ENCODE measurements around the gene CLPSL1. TPM values are rescaled to one million over a fixed set of nuclear protein-coding genes. Genes with fewer than 3 reads are reported as not detected.

The CLPSL1 gene
- total and polyA plus RNA-seq, 2 of the 8 experiments (the other 6 are each of a cell fraction or from before 2014, with no cell fraction given), result not detected

DNA sequence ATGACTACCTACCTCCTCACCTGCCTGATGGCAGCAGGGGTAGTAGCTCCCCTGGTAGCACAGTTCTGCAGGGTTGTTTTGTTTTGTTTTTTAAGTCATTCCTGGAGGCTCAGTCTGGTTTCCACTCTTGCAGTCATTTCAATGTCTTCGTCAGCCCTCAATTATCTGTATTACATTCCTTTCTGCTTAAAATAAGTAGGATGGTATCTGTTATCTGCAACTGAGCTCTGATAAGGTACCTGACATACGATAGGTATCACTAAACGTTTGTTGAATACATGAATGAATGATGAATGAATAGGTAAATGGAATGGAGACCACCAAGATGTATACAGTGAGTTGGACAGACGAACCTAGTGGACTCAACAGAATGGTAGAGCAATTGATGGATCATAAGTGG is 11.6 kb upstream of the CLPSL1 start:
- Histone ChIP-seq H4K8ac (ENCODE audit: extremely low read depth, insufficient read depth, low read length) (no peak overlapping the region), H3K27ac (ENCODE audit: low read depth, low read length) (no peak overlapping the region), H4K20me1 (replicated peaks in 1 of 2; ENCODE audit: control insufficient read depth in 1 of 2, insufficient read depth in 2 of 2, low read length in 2 of 2) (no peaks in the 10 kb centered on the region), H4K91ac (replicated peaks; ENCODE audit: insufficient read length, low read length) (no peak overlapping the region), H2BK5ac (ENCODE audit: low read depth, low read length) (no peak overlapping the region), H2AFZ (ENCODE audit: low read length) (no peak overlapping the region), H2BK20ac (ENCODE audit: low read length) (no peak overlapping the region), H2AK5ac (ENCODE audit: low read depth, low read length) (no peak overlapping the region), H3K36me3 (ENCODE audit: control insufficient read depth in 2 of 4, insufficient read depth in 4 of 4, low read length in 3 of 4) (no peaks in the 10 kb centered on the region), H4K5ac (ENCODE audit: insufficient read length, low read depth, low read length) (no peak overlapping the region), H2BK12ac (ENCODE audit: low read depth, low read length) (no peak overlapping the region), H3K4me3 (ENCODE audit: extremely low read depth in 1 of 4, insufficient read depth in 2 of 4, low read depth in 3 of 4, low read length in 4 of 4) (no peak overlapping the region), H3K23ac (ENCODE audit: insufficient read length) (no peak overlapping the region), H3K56ac (replicated peaks; ENCODE audit: insufficient read length, low read depth, low read length) (no peak overlapping the region), H3K79me1 (ENCODE audit: low read depth, low read length) (no peaks in the 10 kb centered on the region), H2BK120ac (replicated peaks; ENCODE audit: low read depth, low read length) (no peak overlapping the region), H3K18ac (ENCODE audit: extremely low read depth, low read length) (no peak overlapping the region), H3K4me2 (ENCODE audit: insufficient read depth in 1 of 2, low read depth in 2 of 2, low read length in 2 of 2) (no peak overlapping the region), H3K27me3 (replicated peaks in 1 of 4; ENCODE audit: control insufficient read depth in 3 of 4, extremely low read depth in 1 of 4, insufficient read depth in 3 of 4, low read length in 3 of 4) (peaks cover 0 to 4% (median 0%) of the 10 kb centered on the region in 4 experiments; a peak in 2 of 7 replicates), H3K9ac (replicated peaks in 1 of 4; ENCODE audit: extremely low read depth in 1 of 4, low read depth in 3 of 4, low read length in 3 of 4) (no peak overlapping the region), H3K79me2 (ENCODE audit: control insufficient read depth in 1 of 2, insufficient read depth in 2 of 2, low read length in 2 of 2) (no peaks in the 10 kb centered on the region), H3K4me1 (replicated peaks in 1 of 4; ENCODE audit: control insufficient read depth in 3 of 4, insufficient read depth in 4 of 4, low read length in 3 of 4) (peaks cover 0 to 11% (median 0%) of the 10 kb centered on the region in 4 experiments; a peak in 2 of 7 replicates), H3K9me3 (ENCODE audit: insufficient read depth in 2 of 2, low read depth in 1 of 2, low read length in 1 of 2) (no peaks in the 10 kb centered on the region), H3K23me2 (ENCODE audit: low read depth, low read length) (peaks cover under 1% of the 10 kb centered on the region), H2BK15ac (ENCODE audit: low read length) (peak overlapping the region; percentile 89; the same call in 1 of the 2 replicates), H3K4ac (replicated peaks; ENCODE audit: insufficient read length, low read depth, low read length) (no peak overlapping the region), H3K14ac (ENCODE audit: insufficient read length) (no peak overlapping the region)
- ChIA-PET CTCF (ENCODE audit: partially characterized antibody) (interaction anchor here (1.1 to 2.2 kb wide), 6 partner anchors 10 to 478 kb away, joined by 3 to 6 read pairs (median 4); partner anchors contain the start of gene ARMC12), POLR2A (ENCODE audit: partially characterized antibody) (interaction anchor here (0.7 to 1.3 kb wide), 2 partner anchors 15 to 20 kb away, joined by 4 to 7 read pairs; no protein-coding TSS in a partner anchor)
- 88% methylated on average over 4 of the region's 4 CpGs; no CpG with 5 or more reads in 1 of the 2 experiments for WGBS, 2 experiments (ENCODE audit: extremely low coverage in 1 of 2, insufficient coverage in 1 of 2, insufficient read length in 1 of 2, insufficient replicate concordance in 2 of 2, low coverage in 1 of 2, low lambda C conversion rate in 2 of 2, missing lambda C conversion rate in 1 of 2)
- TF ChIP-seq SIRT6 (IDR thresholded peaks at IDR 0.05; ENCODE audit: low read length), result no peak
- TF ChIP-seq SP4 (IDR thresholded peaks at IDR 0.05; ENCODE audit: low read length), result no peak
- no peak for TF ChIP-seq BCL11A (IDR thresholded peaks at IDR 0.05; ENCODE audit: low read depth in 2 of 2, low read length in 2 of 2)
- TF ChIP-seq CREB1 (IDR thresholded peaks at IDR 0.05), result no peak
- no peak for TF ChIP-seq EGR1 (IDR thresholded peaks at IDR 0.05; ENCODE audit: borderline replicate concordance, low read depth, low read length)
- no peak for TF ChIP-seq RFX5 (IDR thresholded peaks at IDR 0.05; ENCODE audit: borderline replicate concordance, low read depth, low read length)
- TF ChIP-seq CBX5 (IDR thresholded peaks at IDR 0.05; ENCODE audit: low read depth, low read length), result no peak
- no peak for TF ChIP-seq TCF12 (IDR thresholded peaks at IDR 0.05; ENCODE audit: low read depth, low read length)
- no peak for TF ChIP-seq ZNF274 (IDR thresholded peaks at IDR 0.05; ENCODE audit: borderline replicate concordance, extremely low read depth, low read length)
- no peak for TF ChIP-seq POLR2AphosphoS5 (IDR thresholded peaks at IDR 0.05; ENCODE audit: low read depth, low read length)
- TF ChIP-seq KDM5A (IDR thresholded peaks at IDR 0.05; ENCODE audit: low read length), result no peak
- FAIRE-seq, result no peak
- DNase-seq (ENCODE audit: low read depth in 1 of 2, low spot score in 2 of 2), result no peak
